ENCODE results near the gene FGF21.
A peak's percentile ranks its signal among the peaks of the same experiment; 100 is the strongest.
"Not testable (repeated sequence)": the region's sequence is repeated elsewhere in the genome, so short reads cannot be mapped to it uniquely, and the experiment has no call there.

The FGF21 gene

GRCh38 chr19:48755084-48755641 is at the start of gene FGF21:
TSS of gene FGF21 (plus strand) at chr19:48755524. CDS start at chr19:48756237, 713 bp downstream.
- Histone ChIP-seq H3K9ac (ENCODE audit: low read length) (no peak within 1 kb of the TSS), H3K27me3 (replicated peaks; ENCODE audit: control insufficient read depth, insufficient read depth, low read length) (peaks cover 23% of the 10 kb centered on the region), H3K9me3 (ENCODE audit: control insufficient read depth, low read length) (no peaks in the 10 kb centered on the region), H3K4me1 (ENCODE audit: control insufficient read depth, insufficient read depth, low read length) (no peaks in the 10 kb centered on the region), H3K36me3 (ENCODE audit: control insufficient read depth, insufficient read depth, low read length, severe bottlenecking) (no peaks in the 10 kb centered on the region), H3K4me3 (ENCODE audit: low read length) (no peak within 1 kb of the TSS)
- no peak for DNase-seq (ENCODE audit: low read depth)

- DNase-seq (ENCODE audit: low read depth) = no peak
- Histone ChIP-seq H3K9ac (ENCODE audit: low read length) (no peak overlapping the region), H3K9me3 (ENCODE audit: control insufficient read depth, low read length) (peaks cover 4% of the 10 kb centered on the region), H3K27me3 (replicated peaks; ENCODE audit: control insufficient read depth, insufficient read depth, low read length) (no peaks in the 10 kb centered on the region), H3K4me3 (ENCODE audit: low read length) (no peak overlapping the region), H3K36me3 (ENCODE audit: control insufficient read depth, insufficient read depth, low read length, severe bottlenecking) (no peaks in the 10 kb centered on the region), H3K4me1 (ENCODE audit: control insufficient read depth, insufficient read depth, low read length) (peaks cover 4% of the 10 kb centered on the region)
Observed at GRCh38 chr19:48708471-48708870, 46.9 kb upstream of the FGF21 start.

- no peak for DNase-seq (ENCODE audit: low read depth)
- Histone ChIP-seq H3K9ac (ENCODE audit: low read length) (no peak overlapping the region), H3K27me3 (replicated peaks; ENCODE audit: control insufficient read depth, insufficient read depth, low read length) (no peaks in the 10 kb centered on the region), H3K36me3 (ENCODE audit: control insufficient read depth, insufficient read depth, low read length, severe bottlenecking) (no peaks in the 10 kb centered on the region), H3K9me3 (ENCODE audit: control insufficient read depth, low read length) (peaks cover 4% of the 10 kb centered on the region), H3K4me1 (ENCODE audit: control insufficient read depth, insufficient read depth, low read length) (peaks cover 20% of the 10 kb centered on the region), H3K4me3 (ENCODE audit: low read length) (no peak overlapping the region)
Observed at GRCh38 chr19:48711106-48711662, 44.1 kb upstream of the FGF21 start.

- Histone ChIP-seq H3K36me3 (ENCODE audit: control insufficient read depth, insufficient read depth, low read length, severe bottlenecking) (no peaks in the 10 kb centered on the region), H3K9ac (ENCODE audit: low read length) (peak overlapping the region; percentile 77), H3K4me3 (ENCODE audit: low read length) (peak overlapping the region; percentile 81), H3K4me1 (ENCODE audit: control insufficient read depth, insufficient read depth, low read length) (peaks cover 26% of the 10 kb centered on the region), H3K27me3 (replicated peaks; ENCODE audit: control insufficient read depth, insufficient read depth, low read length) (no peaks in the 10 kb centered on the region), H3K9me3 (ENCODE audit: control insufficient read depth, low read length) (peaks cover 4% of the 10 kb centered on the region)
- DNase-seq (ENCODE audit: low read depth) = peak; percentile 44
Observed at GRCh38 chr19:48713041-48713863, 42.1 kb upstream of the FGF21 start.

- peaks cover 28% of the 10 kb centered on the region for H3K4me1 ChIP-seq (ENCODE audit: control insufficient read depth, insufficient read depth, low read length)
- peak overlapping the region; percentile 90 for H3K9ac ChIP-seq (ENCODE audit: low read length)
- peaks cover 4% of the 10 kb centered on the region for H3K9me3 ChIP-seq (ENCODE audit: control insufficient read depth, low read length)
- no peaks in the 10 kb centered on the region for H3K36me3 ChIP-seq (ENCODE audit: control insufficient read depth, insufficient read depth, low read length, severe bottlenecking)
- no peaks in the 10 kb centered on the region for H3K27me3 ChIP-seq (replicated peaks; ENCODE audit: control insufficient read depth, insufficient read depth, low read length)
- H3K4me3 ChIP-seq (ENCODE audit: low read length) = peak overlapping the region; percentile 84
- DNase-seq (ENCODE audit: low read depth) = peak; percentile 100
Observed at GRCh38 chr19:48713864-48714755, 41.2 kb upstream of the FGF21 start.

- H3K36me3 ChIP-seq (ENCODE audit: control insufficient read depth, insufficient read depth, low read length, severe bottlenecking) = no peaks in the 10 kb centered on the region
- peak overlapping the region; percentile 90 for H3K9ac ChIP-seq (ENCODE audit: low read length)
- H3K4me3 ChIP-seq (ENCODE audit: low read length) = peak overlapping the region; percentile 84
- DNase-seq (ENCODE audit: low read depth) = no peak
- H3K4me1 ChIP-seq (ENCODE audit: control insufficient read depth, insufficient read depth, low read length) = peaks cover 30% of the 10 kb centered on the region
- no peaks in the 10 kb centered on the region for H3K27me3 ChIP-seq (replicated peaks; ENCODE audit: control insufficient read depth, insufficient read depth, low read length)
- H3K9me3 ChIP-seq (ENCODE audit: control insufficient read depth, low read length) = peaks cover 4% of the 10 kb centered on the region
Observed at GRCh38 chr19:48714759-48715675, 40.3 kb upstream of the FGF21 start.

- peak; percentile 39 for DNase-seq (ENCODE audit: low read depth)
- Histone ChIP-seq H3K9ac (ENCODE audit: low read length) (peak overlapping the region; percentile 14), H3K9me3 (ENCODE audit: control insufficient read depth, low read length) (peaks cover 4% of the 10 kb centered on the region), H3K36me3 (ENCODE audit: control insufficient read depth, insufficient read depth, low read length, severe bottlenecking) (no peaks in the 10 kb centered on the region), H3K4me3 (ENCODE audit: low read length) (no peak overlapping the region), H3K27me3 (replicated peaks; ENCODE audit: control insufficient read depth, insufficient read depth, low read length) (no peaks in the 10 kb centered on the region), H3K4me1 (ENCODE audit: control insufficient read depth, insufficient read depth, low read length) (peaks cover 34% of the 10 kb centered on the region)
Observed at GRCh38 chr19:48715681-48716171, 39.6 kb upstream of the FGF21 start.

- H3K36me3 ChIP-seq (ENCODE audit: control insufficient read depth, insufficient read depth, low read length, severe bottlenecking) = no peaks in the 10 kb centered on the region
- DNase-seq (ENCODE audit: low read depth) = peak; percentile 78
- H3K4me1 ChIP-seq (ENCODE audit: control insufficient read depth, insufficient read depth, low read length) = peaks cover 34% of the 10 kb centered on the region
- no peaks in the 10 kb centered on the region for H3K27me3 ChIP-seq (replicated peaks; ENCODE audit: control insufficient read depth, insufficient read depth, low read length)
- H3K9me3 ChIP-seq (ENCODE audit: control insufficient read depth, low read length) = no peaks in the 10 kb centered on the region
- H3K4me3 ChIP-seq (ENCODE audit: low read length) = peak overlapping the region; percentile 58
- H3K9ac ChIP-seq (ENCODE audit: low read length) = peak overlapping the region; percentile 33
Observed at GRCh38 chr19:48716562-48717291, 38.6 kb upstream of the FGF21 start.

- H3K4me1 ChIP-seq (ENCODE audit: control insufficient read depth, insufficient read depth, low read length) = peaks cover 33% of the 10 kb centered on the region
- H3K4me3 ChIP-seq (ENCODE audit: low read length); H3K9ac ChIP-seq (ENCODE audit: low read length); H3K27me3 ChIP-seq (replicated peaks; ENCODE audit: control insufficient read depth, insufficient read depth, low read length); H3K36me3 ChIP-seq (ENCODE audit: control insufficient read depth, insufficient read depth, low read length, severe bottlenecking); H3K9me3 ChIP-seq (ENCODE audit: control insufficient read depth, low read length); DNase-seq (ENCODE audit: low read depth): not testable (repeated sequence)
Observed at GRCh38 chr19:48718106-48718505, 37.2 kb upstream of the FGF21 start.
